ENCODE data around the gene HYDIN.
"Not testable (repeated sequence)": the region's sequence is repeated elsewhere in the genome, so short reads cannot be mapped to it uniquely, and the experiment has no call there.

HYDIN gene

DNA sequence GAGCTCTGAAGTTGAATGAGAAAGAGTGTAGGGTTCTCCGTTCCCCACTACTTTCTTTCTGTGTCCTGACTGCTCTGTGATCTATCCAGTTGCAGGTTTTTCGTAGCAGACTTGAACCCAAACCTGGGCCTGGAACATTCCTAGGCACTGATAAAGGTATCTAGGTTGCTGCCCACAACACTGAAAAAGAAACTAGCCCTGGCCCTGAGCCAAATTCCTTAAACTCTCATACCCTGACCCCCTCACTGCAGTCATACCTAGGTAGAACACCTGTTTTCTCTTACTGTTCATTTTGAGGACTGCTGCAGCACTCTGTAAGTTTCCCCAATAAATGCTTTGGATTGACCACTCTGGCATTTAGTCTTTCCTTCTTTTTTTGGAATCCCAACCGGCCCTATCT, 5.4 kb downstream of the HYDIN start:
- no peak for DNase-seq (ENCODE audit: low read depth in 2 of 2)

DNA sequence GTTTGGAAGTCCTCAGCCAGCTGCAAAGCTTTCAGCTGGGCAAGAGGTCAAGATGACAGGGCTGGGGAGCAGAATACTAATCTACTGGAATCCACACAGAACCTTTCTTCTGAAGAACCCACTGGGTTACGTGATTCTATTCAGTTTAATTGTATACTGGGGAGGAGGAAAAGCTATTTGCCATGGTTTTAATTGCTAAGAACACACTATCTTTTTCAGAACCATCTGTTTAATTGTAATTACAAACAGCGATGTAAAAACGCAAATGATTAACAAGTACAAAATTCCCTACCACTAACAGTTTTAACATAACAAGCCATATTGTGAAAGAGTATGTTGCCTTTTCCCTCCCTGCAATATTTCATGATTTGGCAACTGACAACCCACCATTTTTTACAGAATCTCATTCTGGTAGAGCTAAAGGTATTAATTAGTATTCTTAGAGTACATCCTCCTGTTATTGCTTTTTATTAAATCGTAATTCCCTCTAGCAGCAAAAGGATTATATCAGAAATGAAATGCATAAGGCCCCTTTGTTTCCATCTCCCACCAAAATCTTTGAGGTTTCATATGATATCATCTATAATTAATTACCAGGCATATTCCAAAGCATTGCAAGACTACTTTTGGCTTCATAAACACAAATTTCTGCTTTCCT, 12.1 kb downstream of the HYDIN start:
- no peak for DNase-seq (ENCODE audit: low read depth in 2 of 2)

DNA sequence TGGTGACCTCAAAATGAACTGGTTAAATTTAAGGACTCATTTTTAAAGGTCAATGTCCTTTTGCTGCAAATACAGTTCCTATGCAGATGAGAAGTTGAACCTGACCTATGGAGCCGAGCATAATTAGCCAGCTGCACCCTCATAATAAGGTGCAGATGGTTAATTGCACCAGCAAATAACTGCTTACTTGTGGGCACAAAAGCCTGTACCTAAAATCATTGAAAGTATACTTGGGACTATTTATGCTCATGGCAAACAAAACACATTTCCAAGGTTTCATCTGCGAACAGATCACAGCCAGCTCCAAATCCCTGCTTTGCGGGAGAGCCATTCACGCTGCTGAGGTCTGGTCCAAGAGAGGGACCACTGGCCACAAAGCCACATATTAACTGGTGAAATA, 13.0 kb downstream of the HYDIN start:
- no peak for DNase-seq (ENCODE audit: low read depth in 2 of 2)

DNA sequence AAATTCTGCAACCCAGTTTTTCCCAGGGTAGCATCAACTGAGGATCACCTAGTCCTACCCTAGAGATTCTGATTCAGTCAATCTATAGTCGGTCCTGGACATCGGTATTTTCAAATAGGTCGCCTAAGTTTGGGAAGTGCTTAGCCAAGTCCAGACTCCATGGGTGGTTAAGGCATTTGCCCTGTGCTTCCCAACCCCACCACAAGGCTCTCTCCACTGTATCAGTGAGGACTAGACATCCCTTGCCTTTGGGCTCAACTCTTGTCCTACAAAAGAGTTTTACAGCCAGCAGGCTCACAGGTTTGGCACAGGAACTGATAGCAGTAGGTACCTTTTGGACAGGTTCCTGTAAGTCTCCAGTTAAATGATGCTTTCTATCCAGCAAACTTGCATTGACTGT, 13.8 kb downstream of the HYDIN start:
- no peak for DNase-seq (ENCODE audit: low read depth in 2 of 2)

DNA sequence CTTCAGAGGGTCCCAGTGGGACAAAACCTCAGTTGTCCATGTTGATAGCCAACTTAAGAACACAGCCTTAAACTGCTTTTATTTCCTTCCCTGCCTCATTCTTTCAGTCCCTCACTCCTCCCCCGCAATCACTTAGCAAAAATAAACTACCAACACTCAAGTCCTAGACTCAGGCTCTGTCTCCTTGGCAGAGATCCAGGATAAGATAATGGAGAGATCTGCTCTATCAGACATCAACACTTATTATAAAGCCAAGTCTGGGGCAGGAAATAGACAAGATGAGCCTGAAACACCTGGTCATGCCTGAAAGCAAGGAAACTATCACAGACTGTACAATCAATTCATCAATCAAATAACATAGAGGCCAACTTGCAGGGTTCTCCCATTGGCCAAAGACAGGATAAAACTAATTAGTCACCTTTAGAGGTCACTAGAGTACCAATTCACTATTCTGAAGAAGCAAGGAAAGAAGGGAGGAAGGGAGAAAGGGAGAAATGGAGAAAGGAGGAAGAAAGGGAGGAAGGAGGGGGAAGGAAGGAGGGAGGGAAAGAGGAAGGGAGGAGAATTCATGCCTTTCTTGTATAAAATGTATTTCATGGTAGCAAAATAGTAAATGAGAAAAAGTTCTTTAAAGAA, 15.7 kb downstream of the HYDIN start:
- DNase-seq (ENCODE audit: low read depth in 2 of 2): no peak

DNA sequence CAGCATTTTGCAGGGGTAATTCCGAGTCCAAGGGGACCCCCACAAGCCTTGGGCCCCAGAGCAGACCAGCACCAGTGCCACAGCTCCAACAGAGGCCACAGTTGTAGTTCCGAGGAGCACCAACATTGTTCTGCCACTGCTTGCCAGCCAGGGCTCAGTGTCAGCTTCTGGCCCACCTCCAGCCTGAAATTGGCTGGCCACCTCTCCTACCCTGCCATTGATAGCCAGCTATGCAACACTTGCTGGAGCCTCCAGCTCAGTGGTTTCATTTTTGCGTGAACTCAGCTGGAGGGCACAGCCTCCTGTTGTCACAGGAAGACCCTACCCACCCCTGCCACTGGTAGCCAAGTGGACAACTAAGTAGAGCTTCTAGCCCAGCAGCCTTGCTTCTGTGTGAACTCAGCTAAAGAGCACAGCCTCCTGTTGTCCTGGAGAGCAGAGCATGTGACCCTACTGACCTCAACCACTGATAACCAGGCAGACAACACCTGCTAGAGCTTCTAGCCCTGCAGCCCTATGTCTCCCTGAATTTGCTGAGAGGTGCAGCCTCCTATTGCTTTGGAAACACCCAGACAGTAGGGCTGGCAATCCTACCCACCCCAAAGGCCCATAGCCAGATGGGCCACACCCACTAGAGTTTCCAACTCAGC, 24.9 kb downstream of the HYDIN start:
- no peak for DNase-seq (ENCODE audit: low read depth in 2 of 2)

DNA sequence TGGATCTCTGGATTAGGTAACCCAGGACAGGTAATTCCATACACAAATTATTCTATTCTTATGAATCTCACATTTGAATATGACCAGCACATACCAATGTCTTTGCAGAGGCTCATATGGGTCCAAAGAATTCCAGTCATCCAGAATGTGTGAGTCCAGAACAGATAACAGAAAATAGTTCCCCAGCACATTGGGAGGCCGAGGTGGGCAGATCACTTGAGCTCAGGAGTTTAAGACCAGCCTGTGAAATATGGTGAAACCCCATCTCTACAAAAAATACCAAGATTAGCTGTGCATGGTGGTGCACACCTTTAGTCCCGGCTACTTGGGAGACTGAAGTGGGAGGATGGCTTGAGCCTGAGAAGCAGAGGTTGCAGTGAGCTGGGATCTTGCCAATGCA, 26.9 kb downstream of the HYDIN start:
- no peak for DNase-seq (ENCODE audit: low read depth in 2 of 2)

DNA sequence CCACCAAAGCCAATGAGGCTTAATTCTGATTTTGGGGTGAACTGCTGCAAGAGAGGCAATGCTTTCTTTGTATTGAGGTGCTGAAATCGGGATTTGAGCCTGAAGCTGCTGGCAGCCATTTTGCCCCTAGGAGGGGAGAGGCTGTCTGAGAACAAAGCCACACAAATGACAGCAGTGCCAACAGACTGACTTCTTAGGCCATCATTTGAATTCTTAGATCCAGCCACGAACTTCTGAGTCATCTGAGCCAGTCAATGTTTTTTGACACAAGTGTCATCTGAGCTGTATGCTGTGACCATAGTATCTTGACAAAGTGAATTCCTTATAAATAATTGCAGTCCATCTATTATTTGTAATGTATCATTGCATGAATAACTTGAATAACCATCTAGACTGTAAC, 29.0 kb downstream of the HYDIN start:
- DNase-seq (ENCODE audit: low read depth in 2 of 2): no peak

DNA sequence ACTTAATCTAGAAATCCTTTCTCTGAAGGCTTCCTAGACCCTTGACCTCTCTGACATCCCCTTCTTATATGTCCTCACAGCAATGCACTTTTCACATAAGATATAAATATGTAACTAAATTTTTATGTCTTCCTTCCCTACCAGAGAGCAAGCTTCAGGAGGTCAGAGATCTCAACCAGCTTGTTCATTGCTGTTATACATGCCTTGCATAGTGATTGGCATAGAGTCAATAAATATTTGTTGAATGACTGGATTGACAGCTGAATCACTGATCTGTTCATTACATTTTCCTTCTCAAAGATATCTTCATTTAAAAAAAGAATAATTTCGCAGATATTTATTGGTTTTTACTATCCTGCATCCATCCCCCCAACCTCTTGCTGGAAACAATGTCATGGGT, 29.5 kb downstream of the HYDIN start:
- DNase-seq (ENCODE audit: low read depth in 2 of 2): no peak

DNA sequence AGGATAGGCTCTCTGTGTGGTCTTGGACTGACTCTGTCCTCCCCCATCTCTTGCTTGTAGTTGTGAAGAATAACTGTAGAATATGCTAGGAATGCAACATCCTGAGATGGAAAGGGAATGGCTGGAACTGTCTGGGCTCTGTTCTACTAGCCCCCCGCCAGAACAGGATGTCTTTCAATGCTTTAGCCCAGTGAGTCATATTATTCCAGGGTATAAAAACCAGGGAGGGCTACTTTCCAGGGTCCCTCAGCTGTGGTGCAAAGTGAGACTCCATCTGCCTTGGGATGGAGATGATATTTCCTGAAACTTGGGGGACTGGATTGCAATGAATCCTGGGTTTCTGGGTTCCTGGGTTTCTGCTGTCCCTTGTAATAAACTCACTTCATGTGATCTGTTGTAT, 32.1 kb downstream of the HYDIN start:
- DNase-seq (ENCODE audit: low read depth in 2 of 2): no peak

DNA sequence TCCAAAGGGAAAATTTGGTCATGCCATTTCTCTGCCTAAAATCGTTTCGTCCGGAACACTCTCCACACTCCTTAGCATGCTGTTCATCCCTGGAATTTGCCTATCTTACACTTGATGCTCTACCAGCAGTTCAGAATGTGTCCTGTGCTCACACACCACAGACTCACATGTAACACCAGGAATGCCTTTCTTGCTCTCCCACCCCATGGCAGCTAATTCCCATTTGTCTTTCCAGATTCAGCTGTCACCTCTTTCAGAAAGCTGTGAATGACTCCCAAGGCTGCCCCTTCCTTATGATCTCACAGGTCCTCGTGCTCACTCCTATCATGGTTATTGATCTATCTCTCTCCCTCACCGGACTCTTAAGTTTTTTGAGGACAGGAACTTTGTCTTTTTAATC, 38.1 kb downstream of the HYDIN start:
- DNase-seq (ENCODE audit: low read depth in 2 of 2): no peak

DNA sequence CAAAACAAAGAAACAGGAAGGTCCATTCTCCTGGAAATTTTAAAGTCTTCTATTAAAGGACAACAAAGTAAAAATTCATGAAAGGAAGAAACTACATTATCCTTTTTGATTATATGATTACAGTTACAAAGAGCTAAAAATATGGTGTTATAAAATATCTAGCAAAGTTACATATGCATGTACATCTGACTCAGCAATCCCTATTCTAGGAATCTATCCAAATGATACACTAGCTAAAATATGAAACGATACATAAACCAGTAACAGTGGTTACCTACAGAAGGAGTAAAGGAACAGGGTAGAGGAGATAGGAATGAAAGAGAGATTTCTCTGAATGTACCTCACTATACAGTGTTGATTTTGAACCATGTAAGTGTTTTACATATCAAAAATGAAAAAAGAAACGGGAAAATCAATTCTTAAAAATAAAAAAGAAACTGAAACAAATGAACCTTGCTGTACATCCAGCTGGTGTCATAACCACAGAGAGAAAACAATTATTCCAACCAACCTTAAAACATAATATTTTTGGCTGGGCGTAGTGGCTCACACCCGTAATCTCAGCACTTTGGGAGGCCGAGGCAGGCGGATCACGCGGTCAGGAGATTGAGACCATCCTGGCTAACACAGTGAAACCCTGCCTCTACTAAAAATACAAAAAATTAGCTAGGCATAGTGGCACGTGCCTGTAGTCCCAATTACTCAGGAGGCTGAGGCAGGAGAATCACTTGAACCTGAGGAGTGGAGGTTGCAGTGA, 41.4 kb downstream of the HYDIN start:
- no peak for DNase-seq (ENCODE audit: low read depth in 2 of 2)

DNA sequence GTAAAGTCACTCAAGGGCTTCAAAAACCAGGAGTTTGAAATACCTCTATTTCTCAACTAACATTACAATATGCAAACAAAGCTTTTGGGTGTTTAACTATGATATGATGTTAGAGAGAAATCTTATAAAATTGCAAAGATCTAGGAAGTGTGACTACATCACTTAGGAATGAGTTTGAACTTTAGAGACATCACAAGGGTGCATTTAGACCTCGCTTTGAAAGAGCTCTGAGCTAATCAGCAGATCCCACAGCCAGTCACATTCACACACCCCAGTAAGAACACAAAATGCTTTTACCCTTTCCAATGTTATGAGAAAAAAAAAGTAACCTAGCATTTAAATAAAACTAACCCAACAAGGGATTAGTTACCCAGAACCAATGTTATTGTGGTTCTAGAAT, 45.2 kb downstream of the HYDIN start:
- no peak for DNase-seq (ENCODE audit: low read depth in 2 of 2)

DNA sequence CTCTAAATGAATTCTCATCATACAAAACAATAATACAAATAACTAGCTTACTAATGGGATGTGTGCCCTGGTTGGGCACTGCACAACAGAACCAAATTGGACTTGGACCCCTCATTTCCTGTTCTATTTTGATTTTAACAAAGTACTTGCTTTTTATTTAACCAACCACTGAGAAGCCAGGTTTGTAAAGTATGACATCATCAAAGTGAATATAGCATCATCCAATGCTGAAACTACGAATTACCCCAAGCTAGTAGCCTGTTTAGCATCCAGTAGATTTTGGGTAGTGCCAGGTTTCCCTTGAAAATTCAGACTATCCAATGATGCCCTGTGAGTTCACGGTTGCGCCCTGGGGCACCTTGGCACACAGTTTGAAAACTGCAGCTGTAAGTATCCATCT, 51.0 kb downstream of the HYDIN start:
- DNase-seq (ENCODE audit: low read depth in 2 of 2): no peak

DNA sequence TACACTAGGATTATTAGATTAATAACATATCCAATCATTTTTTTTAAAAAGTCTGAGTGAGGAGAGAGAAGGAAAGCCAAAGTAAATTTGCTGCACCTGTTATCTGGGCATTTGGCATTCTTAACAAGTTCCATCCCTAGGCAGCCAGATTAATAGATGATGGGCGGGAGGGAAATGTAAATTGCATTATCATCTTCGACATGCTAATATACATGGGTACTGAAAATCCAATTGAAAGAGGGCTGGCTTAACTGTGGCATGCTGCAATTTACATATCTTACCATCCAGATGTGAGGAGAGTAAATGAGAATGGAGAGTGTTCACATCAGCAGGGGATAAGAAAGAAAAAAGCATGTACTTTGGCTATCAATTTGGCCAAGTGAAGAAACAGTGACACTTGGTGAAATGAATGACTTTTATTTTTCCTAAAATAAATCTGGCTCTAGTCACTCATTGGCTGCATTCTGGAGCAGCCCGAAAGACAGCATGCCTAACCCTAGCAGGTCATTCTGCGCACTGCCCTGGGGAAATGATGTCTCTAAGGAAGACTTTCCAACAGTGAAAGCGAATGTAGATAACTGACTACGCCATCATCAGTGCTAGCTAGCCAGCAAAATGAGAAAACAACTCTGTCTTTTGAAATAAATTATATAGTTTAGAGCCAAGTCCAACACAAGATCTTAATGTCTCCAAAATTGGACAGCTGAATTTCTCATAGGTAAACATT, 57.9 kb downstream of the HYDIN start:
- DNase-seq (ENCODE audit: low read depth in 2 of 2): no peak

DNA sequence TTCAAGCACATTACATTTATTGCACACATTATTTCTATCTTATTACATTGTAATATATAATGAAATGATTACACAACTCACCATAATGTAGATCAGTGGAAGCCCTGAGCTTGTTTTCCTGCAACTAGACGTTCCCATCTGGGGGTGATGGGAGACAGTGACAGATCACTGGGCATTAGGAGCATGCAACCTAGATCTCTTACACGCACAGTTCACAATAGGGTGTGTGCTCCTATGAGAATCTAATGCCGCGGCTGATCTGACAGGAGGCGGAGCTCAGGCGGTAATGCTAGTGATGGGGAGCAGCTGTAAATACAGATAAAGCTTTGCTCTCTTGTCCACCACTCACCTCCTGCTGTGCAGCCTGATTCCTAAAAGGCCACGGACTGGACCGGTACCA, 69.5 kb downstream of the HYDIN start:
- DNase-seq (ENCODE audit: low read depth in 2 of 2): not testable (repeated sequence)

DNA sequence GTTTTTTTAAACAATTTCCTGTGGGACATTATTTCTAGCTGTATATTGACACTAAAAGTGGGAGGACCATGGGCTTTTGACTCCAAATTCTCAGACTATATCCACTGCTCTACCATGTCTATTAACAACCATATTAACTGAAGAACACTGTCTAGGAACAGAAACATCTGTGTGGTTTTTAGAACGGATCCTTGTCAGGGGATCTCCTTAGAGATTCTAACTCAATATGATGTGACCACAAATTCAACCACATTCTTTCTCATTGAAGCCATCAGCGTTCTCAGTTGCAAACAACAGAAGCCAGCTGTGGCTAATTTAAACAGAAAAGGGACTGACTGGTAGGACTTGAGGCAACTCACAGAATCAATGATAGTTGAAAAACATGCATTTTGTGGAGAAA, 73.2 kb downstream of the HYDIN start:
- DNase-seq (ENCODE audit: low read depth in 2 of 2): not testable (repeated sequence)

DNA sequence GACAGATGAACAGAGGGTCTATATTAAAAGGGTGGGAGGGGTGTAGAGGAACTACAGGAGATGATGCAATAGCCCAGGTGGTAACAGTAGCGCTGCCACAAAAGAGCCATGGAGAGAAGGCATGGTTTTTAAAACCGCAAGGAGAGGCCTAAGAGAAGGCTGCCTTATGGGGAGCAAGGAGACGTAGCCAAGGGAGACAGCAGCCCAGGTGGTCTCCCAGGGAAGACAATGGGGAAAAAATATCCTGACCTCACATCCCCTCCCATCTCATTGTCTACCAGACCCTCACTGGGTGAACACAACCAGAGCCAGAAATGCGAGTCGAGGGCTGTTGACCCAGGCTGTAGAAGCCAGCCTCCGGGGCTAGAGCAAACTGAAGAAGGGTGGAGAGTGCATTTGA, 77.2 kb downstream of the HYDIN start:
- DNase-seq (ENCODE audit: low read depth in 2 of 2): not testable (repeated sequence)

DNA sequence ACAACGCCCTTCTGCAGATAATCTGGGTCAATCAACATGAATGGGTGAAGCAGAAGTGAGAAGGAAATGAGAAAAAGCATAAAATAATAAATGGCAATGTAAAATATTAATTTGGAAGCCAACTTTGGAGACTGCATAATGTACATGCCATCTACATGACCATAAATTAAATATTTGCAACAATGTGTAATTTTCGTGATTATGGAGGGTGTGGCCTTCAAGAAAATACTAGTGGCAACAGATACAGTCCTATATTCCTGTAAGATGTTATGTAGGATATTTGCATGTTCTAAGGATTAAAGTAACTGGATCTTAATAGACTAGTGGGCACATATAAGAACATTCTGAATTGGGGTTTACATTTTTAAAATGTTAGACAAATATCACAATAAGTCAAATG, 78.9 kb downstream of the HYDIN start:
- not testable (repeated sequence) for DNase-seq (ENCODE audit: low read depth in 2 of 2)

DNA sequence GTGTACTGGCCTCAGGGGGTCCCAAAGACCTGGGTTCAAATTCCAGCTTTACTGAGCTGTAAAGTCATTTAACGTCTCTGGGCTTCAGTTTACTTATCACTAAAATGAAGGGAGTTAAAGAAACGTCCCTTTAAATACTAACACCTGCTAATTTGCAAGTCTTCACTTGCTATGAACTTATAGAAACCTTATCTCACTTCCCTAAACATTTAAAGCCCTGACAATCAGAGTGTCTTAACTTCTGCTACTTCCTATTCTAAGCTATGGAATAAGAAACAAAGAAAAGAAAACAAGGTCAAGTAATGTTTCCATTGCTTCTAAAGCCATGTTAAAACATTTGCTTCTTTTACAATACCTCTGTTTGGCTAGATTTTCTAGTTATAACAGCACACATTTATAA, 87.3 kb downstream of the HYDIN start:
- not testable (repeated sequence) for DNase-seq (ENCODE audit: low read depth in 2 of 2)

DNA sequence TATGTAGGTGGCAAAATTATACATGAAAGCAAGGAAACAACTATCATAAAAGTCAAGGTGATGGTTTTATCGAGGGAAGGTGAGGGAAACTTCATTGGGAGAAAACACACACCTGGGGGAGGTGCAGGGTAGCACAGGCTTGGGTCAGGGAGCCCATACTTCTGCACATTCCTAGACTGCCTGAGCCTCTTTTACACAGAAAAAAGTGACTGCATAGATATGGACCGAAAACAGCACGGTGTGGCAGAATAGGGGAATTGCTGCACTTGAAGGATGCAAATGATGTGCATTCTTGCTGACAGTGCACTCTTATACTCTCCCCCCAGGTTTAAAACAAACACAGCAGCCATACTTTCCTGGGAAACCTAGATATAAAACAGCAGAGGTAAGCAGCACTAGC, 120.0 kb downstream of the HYDIN start:
- not testable (repeated sequence) for DNase-seq (ENCODE audit: low read depth in 2 of 2)

DNA sequence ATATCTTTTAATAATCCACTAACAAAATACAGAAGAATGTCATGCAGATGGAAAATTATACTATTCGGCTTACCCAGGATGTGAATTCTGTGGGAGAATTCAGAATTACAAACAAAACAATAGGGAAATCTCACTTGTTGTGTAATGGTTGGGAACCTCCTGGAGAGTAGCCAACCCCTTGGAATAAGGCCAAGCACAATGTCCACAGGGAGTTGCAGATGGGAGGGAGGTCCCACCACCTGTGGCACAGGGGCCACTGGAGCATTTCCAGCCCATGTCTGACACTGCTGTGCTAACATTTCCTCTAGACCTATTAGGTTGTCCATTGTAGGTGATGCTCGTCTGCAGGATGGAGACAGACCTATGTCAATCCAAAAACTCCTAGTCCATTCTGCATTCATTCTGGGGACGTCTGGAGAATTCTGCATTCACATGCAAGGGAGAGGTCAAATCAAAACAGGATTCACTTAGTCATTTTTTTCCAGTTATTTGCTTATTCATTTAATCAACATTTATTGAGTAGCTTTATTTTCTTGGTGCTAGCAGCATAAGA, 120.8 kb downstream of the HYDIN start:
- DNase-seq (ENCODE audit: low read depth in 2 of 2): not testable (repeated sequence)

Data from activated CD8-positive, alpha-beta memory T cell treated with anti-CD3 and anti-CD28 coated beads for 4 hours (primary cell).